Cardiac fibroblast (primary cell): Measurements from ENCODE around the gene NCLN.

Source experiments
- DNase-seq, 2 donors: peaks; one replicate each; pipeline versions ENCODE4 v3.0.0 to v3.0.0-alpha.2; 2010; ENCODE audit warnings: low read depth in 2 of 2
- H3K4me3 ChIP-seq, 2 donors: replicated peaks in 1 of 2; 1 replicate in 1 of 2; 2 replicates in 1 of 2; pipeline ENCODE4 v1.5.1; 2011; ENCODE audit warnings: low read depth in 2 of 2, low read length in 2 of 2, mild to moderate bottlenecking in 2 of 2, moderate library complexity in 1 of 2
- CTCF ChIP-seq: IDR thresholded peaks from one replicate; pipeline ENCODE4 v1.5.1; 2011; ENCODE audit warnings: low read depth, mild to moderate bottlenecking, low read length, inconsistent platforms

The NCLN gene

DNA sequence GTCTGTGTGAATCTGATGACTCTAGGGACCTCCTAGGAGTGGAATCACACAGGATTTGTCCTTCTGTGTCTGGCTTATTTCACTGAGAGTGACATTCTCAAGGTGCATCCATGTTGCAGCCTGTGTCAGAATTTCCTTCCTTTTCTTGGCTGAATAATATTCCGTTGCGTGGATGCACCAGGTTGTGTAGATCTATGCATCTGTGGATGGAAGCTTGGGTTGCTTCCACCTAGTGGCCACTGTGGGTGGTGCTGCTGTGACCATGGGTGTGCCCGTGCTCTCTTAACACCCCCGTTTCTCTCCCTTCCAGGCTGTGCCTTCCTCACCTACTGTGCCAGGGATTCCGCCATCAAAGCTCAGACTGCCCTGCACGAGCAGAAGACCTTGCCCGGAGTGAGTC lies 64.9 kb downstream of the NCLN start:
- peak; percentile 71 for TF ChIP-seq CTCF
- peak; percentile 17 to 28 for DNase-seq
- no peak overlapping the region for H3K4me3 ChIP-seq

DNA sequence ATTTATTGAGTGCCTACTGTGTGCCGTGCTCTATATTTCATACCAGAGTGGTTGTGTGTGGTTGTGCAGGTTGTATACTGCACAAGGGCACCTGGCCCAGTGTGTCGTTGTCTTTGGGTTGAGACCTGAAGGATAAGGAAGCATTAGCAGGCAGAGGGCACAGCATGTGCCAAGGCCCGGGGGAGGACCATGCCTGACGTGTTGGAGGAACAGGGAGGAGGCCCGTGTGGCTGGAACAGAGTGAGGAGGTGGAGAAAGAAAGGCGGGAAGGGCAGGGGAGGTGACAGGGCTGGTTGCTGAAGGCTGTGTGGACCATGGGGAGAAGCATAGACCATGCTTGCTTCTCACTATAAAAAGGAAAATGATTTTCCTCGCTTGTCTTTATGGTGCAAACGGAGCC lies 65.5 kb downstream of the NCLN start:
- no peak overlapping the region for H3K4me3 ChIP-seq
- no peak for DNase-seq
- TF ChIP-seq CTCF: no peak

DNA sequence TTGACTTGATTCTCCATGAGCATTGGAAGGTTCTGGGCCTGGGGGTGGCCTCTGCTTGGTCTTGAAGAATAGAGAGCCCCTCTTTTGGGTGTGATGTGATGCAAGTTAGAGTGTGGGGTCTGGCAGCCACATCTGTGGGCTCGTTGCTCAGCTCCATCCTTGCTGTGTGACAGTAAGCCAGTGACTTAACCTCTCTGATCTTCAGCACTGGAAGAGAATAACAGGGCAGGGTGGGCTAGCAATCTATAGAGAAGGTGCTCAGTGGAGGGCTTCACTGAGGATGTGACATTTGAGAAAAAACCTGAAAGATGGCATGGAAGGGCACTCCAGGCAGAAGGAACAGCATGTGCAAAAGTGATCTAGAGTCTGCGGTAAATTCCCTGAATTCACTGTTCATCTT lies 66.9 kb downstream of the NCLN start:
- no peak for DNase-seq
- TF ChIP-seq CTCF: no peak
- no peak overlapping the region for H3K4me3 ChIP-seq

GRCh38 chr19:3253270-3253669 lies 67.5 kb downstream of the NCLN start:
- no peak overlapping the region for H3K4me3 ChIP-seq
- no peak for TF ChIP-seq CTCF
- DNase-seq: peak in 1 of 2 donors; percentile 18

DNA sequence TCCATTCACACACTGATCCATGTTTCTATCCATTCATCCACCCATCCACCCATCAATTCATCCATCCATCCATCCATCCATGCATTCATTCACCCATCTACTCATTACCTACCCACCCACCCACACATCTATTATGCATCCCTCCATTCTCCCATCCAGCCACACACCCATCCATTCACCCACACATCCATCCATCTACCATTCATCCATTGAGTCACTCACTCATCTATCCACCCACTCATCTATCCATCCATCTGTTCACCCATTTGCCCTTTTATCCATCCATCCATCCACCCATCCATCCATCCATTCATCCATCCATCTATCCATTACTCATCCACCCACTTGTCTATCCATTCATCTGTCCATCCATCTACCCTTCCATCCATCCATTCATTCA lies 68.8 kb downstream of the NCLN start:
- H3K4me3 ChIP-seq: no peak overlapping the region
- no peak for DNase-seq
- no peak for TF ChIP-seq CTCF

DNA sequence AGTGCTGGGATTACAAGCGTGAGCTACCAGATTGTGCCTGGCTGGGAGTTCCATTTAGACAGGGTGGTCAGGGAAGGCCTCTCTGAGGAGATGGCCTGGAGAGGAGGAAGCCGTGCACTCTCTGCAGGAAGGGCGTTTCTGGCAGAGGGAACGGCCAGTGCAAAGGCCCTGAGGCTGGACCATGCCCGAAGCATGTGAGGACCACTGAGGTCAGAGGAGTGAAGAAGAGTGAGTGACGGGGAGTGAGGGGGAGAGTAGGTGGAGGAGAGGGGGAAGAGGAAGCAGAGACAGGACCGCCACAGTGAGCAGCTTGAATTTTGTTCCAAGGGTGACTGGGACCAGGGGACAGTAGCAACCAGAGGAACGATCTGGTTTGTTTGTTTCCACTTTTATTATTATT lies 71.3 kb downstream of the NCLN start:
- DNase-seq: no peak
- no peak for TF ChIP-seq CTCF
- no peak overlapping the region for H3K4me3 ChIP-seq
